ENCODE measurements around the gene TXN2. TPM values are rescaled to one million over a fixed set of nuclear protein-coding genes. Genes with fewer than 3 reads are reported as not detected.
A peak's percentile ranks its signal among the peaks of the same experiment; 100 is the strongest.
"Not testable (repeated sequence)": the region's sequence is repeated elsewhere in the genome, so short reads cannot be mapped to it uniquely, and the experiment has no call there.

Gene TXN2
- total and polyA plus RNA-seq, 2 of the 4 experiments (the other 2 are of a cell fraction) = 49.6 to 166 TPM

DNA sequence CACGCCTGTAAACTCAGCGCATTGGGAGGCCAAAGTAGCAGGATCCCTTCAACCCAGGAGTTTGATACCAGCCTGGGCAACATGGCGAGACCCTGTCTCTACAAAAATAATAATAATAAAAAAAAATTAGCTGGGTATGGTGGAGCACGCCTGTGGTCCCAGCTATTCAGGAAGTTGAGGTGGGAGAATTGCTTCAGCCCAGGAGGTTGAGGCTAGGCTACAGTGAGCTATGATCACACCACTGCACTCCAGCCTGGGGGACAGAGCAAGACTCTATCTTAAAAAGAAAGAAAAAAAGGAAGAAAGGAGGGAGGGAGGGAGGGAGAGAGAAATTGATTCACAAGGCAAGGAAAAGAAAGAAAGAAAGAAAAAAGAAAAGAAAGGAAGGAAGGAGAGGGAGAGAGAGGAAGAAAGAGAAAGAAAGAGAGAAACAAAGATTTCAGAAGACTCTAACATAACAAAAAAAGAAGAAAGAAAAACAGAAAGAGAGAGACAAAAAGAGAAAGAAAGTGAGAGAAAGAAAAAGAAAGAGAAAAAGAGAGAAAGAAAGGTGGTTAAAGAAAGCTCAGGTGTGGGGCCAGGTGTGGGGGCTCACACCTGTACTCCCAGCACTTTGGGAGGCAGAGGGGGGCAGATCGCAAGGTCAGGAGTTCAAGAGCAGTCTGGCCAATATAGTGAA, 56.4 kb downstream of the TXN2 start (continued):
- TF ChIP-seq, protein P1, sequence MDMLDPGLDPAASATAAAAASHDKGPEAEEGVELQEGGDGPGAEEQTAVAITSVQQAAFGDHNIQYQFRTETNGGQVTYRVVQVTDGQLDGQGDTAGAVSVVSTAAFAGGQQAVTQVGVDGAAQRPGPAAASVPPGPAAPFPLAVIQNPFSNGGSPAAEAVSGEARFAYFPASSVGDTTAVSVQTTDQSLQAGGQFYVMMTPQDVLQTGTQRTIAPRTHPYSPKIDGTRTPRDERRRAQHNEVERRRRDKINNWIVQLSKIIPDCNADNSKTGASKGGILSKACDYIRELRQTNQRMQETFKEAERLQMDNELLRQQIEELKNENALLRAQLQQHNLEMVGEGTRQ (IDR thresholded peaks at IDR 0.05; ENCODE audit: low read depth, low read length) = no peak

DNA sequence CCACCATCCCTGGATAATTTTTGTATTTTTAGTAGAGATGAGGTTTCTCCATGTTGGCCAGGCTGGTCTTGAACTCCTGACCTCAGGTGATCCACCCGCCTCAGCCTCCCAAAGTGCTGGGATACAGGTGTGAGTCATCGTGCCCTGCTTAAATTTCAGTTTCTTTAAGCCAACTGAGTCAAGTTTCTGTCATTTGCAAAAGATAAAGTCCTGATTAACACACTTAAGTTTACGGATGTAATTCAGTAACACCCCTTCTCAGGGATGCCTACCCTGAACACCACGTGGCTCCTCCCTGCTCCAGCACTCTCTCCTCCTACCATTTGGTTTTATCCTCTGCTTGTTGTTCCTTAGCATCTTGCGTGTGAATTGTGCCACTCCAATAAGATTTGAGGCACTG, 57.0 kb downstream of the TXN2 start:
- H3K4me2 ChIP-seq (ENCODE audit: low read depth, low read length); H3K4me3 ChIP-seq (ENCODE audit: insufficient read depth, low read depth, low read length); H4K20me1 ChIP-seq (ENCODE audit: insufficient read depth, low read length); intact Hi-C loops (cut with micrococcal nuclease); H2BK5ac ChIP-seq (ENCODE audit: low read depth, low read length, poor library complexity, severe bottlenecking); ATAC-seq (ENCODE audit: low read depth); H3K9me3 ChIP-seq (ENCODE audit: control insufficient read depth, insufficient read depth, low read length); H3K36me3 ChIP-seq (ENCODE audit: control insufficient read depth, insufficient read depth, low read length); H3K23ac ChIP-seq (ENCODE audit: low read depth, low read length); BruUV-seq (replicated peaks); H3K27me3 ChIP-seq (ENCODE audit: control insufficient read depth, insufficient read depth, low read length); dilution Hi-C loops (cut with HindIII; ENCODE audit: low sequenced_read_pairs, unreplicated experiment); H3K56ac ChIP-seq (ENCODE audit: extremely low read depth, insufficient read depth, low read length); CTCF ChIA-PET; H2AK9ac ChIP-seq (replicated peaks; ENCODE audit: low read depth, low read length, poor library complexity); H3K9ac ChIP-seq (ENCODE audit: low read depth, low read length); H3K27ac ChIP-seq (ENCODE audit: insufficient read depth, low read length); DNase-seq; H4K5ac ChIP-seq (ENCODE audit: low read depth, low read length); H2AFZ ChIP-seq (replicated peaks; ENCODE audit: low read length, poor library complexity); in situ Hi-C loops (cut with MboI; ENCODE audit: low sequenced_read_pairs): not testable (repeated sequence)
- H2BK120ac ChIP-seq (ENCODE audit: low read depth, low read length) = peak overlapping the region; percentile 54
- H2BK20ac ChIP-seq (ENCODE audit: low read depth, low read length) = peak overlapping the region; percentile 73; the same call in 1 of the 2 replicates
- H3K14ac ChIP-seq (replicated peaks; ENCODE audit: low read depth, low read length) = 0 out of 2 replicates have a peak overlapping the region, but pooled peaks have one; percentile 53
- peak overlapping the region; percentile 0; the same call in 1 of the 2 replicates for H3K18ac ChIP-seq (ENCODE audit: low read depth, low read length)
- H3K79me1 ChIP-seq (ENCODE audit: low read depth in 1 of 2, low read length in 2 of 2) = peaks cover 0 to 11% of the 10 kb centered on the region in 2 experiments; a peak in 2 of 4 replicates
- peak overlapping the region; percentile 38 for H3K4ac ChIP-seq (ENCODE audit: low read depth, low read length)
- H4K91ac ChIP-seq (ENCODE audit: insufficient read depth, low read depth, low read length) = peak overlapping the region; percentile 10; the same call in 1 of the 2 replicates
- H4K8ac ChIP-seq (ENCODE audit: low read depth in 2 of 2, low read length in 2 of 2) = peak overlapping the region in 1 of 2 experiments; percentile 72; a peak in 1 of 4 replicates
- peaks cover 24% of the 10 kb centered on the region for H3K4me1 ChIP-seq (ENCODE audit: control insufficient read depth, insufficient read depth, low read length)
- peak overlapping the region; percentile 85; the same call in 1 of the 2 replicates for H2AK5ac ChIP-seq (ENCODE audit: low read depth, low read length)
- POLR2A ChIA-PET (ENCODE audit: unreplicated experiment) = interaction anchor here (1.2 kb wide), 1 partner anchor 40 kb away, joined by 4 read pairs; no protein-coding TSS in a partner anchor
- 96% methylated on average over 3 of the region's 5 CpGs; no CpG with 5 or more reads in 1 of the 2 experiments for WGBS, 2 experiments (ENCODE audit: extremely low coverage in 2 of 2, insufficient read length in 1 of 2)
- H3K9me1 ChIP-seq (ENCODE audit: insufficient read depth, low read length) = peaks cover 13% of the 10 kb centered on the region
- H2BK15ac ChIP-seq (ENCODE audit: low read depth, low read length) = peak overlapping the region; percentile 42; the same call in 1 of the 3 replicates

Measured in IMR-90 (cell line).